Measurements from ENCODE around the gene EMX1.

The EMX1 gene

DNA sequence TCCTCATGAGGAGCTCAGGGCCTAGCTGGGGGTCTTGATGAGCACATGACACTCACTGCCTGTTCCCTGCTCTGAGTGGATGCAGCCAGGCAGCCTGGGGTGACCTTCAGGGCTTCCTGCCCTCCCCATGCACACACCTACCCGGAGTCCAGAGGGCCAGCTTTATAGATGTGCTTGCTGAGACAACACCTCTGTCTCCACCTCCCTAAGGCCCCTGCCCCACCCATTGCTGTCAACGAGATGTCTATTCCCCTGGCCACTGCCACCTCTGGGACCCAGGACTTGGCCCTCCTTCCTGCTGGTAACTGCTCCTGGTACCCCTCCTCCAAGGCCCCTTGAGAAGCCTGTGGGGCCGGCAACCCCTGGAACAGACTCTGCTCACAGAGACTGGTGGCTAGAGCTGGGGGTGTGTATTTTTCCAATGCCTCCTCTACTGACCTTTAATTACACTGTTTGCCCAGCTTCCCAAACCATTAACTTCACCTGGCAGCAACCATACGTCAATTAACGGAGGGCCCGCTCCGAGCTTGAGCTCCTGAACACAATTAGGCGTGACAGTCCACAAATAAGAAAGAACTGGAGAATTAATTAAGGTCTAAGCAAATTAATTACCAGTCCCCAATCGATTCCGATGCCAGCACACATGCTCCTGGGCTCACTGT lies 66.3 kb downstream of the EMX1 start:
- no peak for DNase-seq

DNA sequence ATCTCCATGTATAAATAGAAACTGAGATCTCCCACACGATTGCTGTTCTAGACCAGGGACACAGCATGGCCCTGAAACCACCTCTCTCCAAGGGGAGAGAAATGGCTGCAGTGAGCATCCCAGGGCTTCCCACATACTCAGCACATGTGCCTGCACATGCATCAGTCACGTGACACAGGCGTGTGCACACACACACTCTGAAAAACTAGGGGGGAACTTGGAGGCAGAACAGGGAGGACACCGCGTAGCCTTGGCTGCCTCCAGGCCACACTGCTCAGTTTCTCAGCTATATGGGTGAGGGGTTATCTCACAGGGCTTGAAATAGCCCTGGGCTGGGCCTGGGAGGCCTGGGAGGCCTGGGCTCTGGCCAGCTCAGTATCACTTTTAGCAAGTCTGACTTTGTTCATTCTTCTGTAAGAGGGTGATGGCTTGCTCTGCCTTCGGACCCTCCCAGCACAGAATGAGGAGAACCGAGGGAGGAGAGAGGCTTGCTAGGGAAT lies 66.9 kb downstream of the EMX1 start:
- no peak for DNase-seq
